GM18508 (cell line): Measurements from ENCODE around the gene MBNL2.

Experiments
- ATAC-seq: cut with Tn5 transposase; IDR thresholded peaks from one replicate; pipeline ENCODE4 v1.9.1; 2021; ENCODE audit warnings: moderate number of reproducible peaks; ENCODE audit not compliant: insufficient read depth, unreplicated experiment

The MBNL2 gene

DNA sequence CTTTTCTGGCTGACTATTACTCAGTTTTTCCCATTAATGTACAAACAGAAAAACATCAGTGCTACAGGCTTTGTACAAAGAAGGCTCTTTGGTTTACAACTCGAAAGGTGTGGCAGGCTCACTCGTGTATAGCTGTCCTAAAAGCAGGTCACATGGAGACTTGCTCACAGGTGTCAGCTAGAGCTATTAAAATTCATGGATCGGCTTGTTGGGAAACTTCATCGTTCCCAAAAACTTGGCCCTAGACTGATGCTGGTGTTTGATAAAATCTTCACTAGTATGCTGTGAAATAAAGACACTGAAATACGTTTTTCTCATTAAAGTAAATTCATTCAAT lies 64.9 kb downstream of the MBNL2 start:
- ATAC-seq = no peak

DNA sequence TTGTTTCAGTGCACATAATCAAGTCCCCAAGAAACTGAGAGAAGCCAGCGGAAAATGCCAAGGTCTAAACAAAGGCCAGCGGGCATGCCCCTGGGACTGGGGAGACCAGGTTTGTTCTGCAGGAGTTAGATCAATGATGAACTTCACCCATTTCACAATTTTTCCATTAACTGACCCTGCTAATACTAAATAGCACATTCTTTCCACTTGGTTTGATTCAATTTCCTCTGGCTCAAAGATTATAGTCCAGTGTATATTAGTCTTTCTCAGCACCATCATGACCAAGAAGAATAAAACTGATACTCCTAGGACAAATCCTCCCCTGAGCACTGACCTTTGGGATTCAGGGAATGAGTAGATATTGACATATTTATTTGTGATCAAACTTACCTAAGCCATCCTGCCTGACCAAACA lies 66.4 kb downstream of the MBNL2 start:
- no peak for ATAC-seq

DNA sequence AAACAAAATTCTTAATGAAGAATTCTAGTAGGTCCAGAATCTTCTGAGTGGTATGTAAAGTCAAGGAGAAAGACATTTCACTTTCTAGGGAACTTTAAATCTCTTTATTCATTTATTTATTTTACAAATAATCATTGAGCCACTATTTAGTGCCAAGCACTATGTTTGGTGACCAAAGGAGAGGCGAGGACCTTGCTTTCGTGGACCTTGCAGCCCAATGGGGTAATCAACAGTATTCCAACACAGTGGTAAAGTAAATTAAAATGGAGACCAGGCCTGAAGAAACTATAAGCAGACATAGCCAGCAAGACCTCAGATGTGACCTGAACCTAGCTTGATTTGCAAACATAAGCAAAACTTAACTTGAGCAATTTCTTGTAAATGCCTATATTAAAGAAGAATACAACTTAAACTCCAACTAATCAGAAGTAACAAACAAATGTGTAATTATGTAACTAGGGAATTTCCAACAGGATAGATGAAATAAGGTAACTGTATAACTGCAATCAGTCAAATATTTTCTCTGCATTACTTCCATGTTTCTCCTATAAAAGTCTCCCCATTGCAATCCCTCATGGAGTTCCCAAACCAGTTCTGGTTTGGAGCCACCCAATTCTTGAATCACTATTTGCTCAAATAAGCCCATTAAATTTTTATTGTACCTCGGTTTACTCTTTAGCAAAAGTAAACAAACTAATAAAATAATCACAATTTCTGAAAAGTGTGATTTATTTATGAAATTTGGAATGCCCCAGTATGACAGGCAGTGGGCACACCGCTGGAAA lies 67.6 kb downstream of the MBNL2 start:
- no peak for ATAC-seq

DNA sequence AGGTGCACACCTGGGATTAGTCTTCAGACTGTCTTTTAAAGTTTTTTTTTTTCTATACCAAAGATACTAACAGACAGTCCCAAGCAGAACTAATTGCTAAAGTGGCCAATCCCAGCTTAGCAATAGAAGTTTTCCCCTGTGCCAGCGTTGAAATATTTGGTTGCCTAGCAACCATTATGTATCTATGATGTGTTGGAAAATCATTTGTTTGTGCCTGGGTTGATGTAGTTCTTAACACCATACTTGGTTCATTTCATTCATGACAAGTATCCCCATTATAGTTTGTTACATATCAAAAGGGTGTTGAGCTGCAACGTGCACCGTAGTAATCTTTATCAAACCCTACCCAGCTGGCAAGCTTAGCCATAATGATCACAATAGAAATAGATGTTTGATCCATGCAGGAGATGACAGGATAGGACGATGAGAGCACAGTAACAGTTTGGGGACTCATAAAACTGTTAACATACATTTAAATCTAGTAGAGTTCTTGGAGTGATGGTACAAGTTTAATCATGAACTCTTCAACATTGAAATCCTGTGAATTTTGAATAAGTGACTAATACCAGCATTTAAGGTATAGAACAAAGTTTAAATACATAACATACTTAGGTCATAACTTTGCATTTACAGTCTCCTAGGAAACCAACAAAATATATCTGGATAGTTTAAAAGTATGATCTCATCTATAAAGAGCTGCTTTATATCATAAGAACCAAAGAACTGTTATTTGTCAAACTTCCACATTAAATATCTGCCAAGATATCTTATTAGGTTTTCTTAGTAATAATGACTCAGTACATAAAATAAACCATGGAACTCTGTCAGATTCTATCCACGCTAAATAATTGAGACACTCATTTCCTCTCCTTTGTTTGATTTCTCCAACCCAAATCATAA lies 73.4 kb downstream of the MBNL2 start:
- no peak for ATAC-seq

DNA sequence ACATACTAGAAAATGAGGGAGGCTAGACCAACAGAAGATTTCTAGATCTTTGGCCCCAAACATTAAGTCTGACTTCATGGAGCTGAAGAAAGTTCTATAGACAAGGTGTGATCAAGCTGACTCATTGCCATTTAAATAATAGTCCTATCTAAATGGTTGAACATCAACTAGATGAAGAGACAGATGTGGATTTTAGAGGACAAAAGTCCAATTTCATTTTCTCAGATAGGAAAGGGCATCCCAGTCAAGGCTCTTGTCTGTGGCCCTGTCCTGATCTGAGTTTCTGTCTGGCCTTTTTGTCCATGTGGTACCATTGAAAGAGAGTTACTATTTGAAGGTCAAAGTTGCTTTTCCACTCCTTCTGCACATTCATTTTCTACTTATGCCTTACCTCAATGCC lies 74.6 kb downstream of the MBNL2 start:
- ATAC-seq = no peak

DNA sequence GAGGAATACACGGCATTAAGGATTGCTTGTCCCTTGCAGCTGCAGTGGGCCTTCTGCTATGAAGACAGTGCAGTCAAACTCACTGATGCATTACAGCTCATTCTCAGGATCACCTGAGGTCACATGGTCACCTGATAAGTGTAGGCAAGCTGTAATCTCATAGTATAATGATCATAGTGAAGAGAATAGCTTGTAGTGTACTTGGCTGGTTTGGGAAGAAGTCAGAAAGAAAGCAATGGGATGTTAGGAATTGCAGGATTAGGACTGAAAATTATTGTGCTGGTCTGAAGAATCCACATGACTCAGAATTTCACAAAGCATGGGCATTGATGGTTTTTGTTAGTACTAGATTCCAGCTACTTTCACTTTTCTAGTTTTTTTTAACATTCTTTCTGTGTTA lies 76.7 kb downstream of the MBNL2 start:
- no peak for ATAC-seq

DNA sequence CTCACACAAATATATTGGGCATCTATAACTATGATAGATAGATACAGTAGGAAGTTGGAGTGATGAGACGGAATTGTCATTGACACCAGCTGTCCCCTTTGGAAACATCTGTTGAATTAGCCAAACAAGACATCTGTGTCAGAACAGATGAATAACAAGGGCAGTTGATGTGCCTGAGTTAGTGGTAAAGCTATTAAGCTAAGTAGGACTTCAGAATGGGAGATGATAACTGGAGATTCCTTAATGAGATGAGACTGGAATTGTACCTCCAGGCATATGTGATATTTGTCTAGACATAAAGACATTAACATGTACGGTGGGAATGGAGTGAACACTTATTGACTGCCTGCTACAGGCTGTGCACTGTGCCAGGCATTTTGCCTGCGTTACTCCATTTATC lies 78.7 kb downstream of the MBNL2 start:
- no peak for ATAC-seq

DNA sequence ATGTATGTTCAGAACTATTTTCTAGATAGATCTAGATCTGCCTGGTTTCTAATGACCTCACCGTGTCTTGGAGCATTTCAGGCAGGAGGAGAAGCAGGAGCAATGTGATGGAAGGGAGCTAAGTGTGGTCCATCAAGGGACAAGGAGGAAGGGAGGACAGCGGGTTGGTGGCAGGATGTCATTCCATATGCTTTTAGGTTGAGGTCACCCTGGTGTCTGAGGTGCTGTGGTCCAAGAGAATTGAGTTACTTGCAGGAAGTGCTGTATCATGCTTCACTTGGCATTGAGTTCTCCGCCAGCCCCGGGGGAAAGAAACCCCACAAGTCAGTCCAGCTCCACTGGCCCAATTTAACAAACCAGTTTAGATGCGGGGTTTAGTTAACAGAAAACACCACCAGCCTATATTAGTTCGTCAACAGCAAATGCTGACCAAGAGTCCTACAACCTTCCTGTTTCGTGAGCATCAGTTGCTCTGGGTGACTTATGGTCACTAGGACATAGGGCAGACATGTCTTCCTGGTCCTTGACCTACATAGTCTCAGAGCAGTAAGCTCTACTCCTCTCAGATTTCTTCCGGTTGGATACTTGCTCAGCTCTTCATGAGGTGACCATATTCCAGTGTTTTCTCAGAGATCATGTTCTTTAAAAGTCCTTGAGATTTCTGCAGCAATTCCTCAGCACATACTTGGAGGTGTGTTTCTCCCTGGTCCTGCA lies 79.4 kb downstream of the MBNL2 start:
- no peak for ATAC-seq

DNA sequence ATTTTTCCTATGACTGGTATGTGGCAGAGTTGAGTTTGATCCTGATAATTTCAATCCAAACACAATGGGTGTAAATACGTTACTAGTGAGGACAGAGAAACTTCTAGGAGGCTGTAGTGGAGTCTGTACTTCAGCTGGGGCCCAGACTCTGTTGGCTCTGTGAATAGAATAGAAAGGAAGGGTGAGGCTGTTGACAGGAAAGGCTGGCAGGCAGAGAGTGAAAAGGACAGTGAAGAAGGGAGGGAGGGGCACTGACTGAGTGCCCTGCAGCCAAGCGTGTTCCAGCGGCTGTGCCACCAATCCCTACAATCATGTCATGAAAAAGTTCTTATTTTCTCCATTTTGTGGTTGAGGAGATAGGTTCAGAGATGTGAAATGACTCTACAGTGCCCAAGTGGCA lies 80.5 kb downstream of the MBNL2 start:
- ATAC-seq = no peak

DNA sequence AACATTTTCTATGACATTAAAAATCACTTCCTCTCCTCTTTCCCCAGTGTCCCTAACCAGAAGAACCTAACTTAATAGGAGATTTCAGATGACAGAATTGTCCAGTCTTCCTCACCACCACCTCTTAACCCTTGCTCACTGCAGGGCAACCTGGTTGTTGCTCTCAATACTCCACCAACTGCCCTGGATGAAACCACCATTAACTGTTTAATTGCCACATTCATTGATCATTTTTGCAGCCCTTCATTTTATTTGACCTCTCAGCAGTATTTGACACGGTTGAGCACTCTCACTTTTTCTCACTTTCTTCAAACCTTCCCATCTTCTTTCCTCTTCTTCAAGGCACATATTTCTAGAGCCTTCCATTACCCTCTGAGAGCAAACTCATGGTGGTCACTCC lies 84.0 kb downstream of the MBNL2 start:
- no peak for ATAC-seq

DNA sequence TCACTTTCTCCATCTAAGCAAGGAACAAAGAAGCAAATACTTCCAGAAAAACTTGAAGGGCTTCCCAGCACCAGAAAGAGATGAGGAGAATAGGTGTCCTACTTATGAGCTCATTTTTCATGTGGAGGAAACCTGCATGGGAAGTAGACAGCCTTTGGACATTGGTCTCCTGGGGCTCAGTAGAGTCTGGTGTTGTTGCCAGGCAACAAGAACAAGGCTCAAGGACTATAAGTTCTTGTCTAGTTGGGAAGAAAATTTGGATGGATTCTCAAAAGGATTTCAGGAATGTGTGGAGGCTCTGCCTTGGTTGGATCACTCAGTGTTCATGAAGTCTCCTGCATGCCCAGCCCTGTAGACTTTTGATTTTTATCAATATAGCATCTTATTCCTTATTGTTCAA lies 84.5 kb downstream of the MBNL2 start:
- ATAC-seq = no peak

DNA sequence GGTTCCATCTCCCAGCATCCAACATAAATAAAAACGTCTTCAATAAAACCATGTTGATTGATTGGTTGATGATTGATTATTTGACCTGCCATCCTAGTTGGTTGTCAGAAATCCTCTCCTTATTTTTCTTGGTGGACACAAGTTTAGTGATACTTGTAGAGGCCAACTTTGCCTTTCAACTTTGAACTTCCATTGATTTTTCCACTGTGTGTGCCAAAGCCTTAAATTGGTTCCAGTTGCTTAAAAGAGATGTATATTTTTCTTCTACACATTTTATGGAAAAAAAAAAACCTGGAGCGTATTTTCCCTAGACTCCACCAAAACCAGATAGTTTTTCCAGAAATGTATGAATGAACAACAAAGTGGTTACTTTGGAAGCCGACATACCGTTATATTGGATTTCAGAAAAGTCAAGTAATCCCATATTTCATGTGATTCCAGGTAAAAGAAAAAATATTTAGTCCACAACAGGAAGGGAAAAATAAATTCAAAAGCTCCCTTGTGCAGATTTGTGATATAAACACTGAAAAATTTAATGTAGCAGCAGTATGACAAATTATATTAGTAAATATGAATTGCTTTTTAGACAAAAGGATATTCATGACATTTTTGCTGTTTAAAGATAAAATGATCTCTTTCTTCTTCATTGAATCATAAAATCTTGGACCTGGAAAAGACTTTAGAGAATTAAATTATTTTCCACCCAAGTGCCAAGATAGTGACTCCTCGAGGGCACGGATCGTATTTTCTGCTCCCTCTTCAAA lies 85.2 kb downstream of the MBNL2 start:
- ATAC-seq = no peak

DNA sequence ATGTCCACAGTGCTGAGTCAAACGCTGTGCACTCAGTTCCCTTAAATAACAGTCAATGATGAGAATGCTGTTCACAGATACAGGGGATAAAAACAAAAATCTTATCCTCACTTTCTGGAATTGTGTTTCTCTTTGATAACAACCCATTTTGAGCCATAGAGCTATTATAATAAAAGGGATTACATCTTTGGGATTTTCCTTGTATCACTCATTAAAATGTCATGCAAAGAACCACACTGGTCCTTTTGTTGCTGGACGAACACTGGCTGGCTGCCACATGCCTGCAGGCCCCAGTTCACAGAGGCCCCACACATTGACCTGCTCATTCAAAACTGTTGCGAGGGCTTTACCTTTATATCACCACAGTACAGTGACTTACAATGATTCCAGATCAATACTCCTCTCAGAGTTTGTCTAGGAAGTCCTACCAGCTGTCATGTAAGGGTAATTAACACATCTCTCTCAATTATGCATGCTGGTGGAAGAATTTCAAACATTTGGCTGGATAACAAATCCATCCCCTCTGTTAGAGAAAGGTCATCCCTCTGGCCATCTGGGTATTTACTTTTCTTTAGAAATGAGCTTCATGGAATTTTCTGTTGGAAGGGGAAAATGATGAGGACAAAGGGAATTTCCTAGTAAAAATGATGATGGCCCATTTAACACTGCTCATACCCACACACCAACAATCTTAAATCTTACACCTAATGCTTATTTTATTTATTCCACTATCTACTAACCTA lies 85.9 kb downstream of the MBNL2 start:
- no peak for ATAC-seq

DNA sequence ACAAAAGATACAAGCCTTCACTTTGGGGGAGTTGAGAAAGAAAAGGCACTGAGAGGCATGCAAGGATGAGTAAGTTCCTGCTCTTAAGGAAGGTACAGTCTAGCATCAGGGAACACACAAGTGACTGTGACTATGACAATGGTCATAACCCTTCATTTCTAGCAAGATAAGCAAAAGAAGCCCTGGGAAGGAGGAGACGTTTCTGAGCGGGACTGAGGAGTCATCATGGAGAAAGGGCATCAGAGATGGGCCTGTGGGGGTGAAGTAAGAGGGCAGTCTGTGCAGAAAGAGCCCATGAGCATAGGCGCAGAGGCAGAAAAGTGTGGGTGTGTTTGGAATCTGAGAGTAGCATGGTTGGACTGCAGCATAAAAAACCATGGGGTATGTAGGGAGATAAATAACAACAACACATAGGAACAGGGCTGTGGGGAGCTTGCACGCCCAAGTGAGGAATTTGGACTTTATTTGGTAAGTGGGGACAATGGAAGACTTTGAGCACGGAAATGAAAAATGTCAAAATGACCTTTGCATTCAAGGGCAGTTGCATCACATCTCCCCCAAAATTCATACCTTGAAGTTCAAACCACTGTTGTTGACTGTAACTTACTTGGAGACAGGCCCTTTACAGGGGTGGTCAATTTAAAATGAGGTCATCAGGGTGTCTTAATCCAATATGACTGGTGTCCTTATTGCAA lies 86.7 kb downstream of the MBNL2 start:
- no peak for ATAC-seq

DNA sequence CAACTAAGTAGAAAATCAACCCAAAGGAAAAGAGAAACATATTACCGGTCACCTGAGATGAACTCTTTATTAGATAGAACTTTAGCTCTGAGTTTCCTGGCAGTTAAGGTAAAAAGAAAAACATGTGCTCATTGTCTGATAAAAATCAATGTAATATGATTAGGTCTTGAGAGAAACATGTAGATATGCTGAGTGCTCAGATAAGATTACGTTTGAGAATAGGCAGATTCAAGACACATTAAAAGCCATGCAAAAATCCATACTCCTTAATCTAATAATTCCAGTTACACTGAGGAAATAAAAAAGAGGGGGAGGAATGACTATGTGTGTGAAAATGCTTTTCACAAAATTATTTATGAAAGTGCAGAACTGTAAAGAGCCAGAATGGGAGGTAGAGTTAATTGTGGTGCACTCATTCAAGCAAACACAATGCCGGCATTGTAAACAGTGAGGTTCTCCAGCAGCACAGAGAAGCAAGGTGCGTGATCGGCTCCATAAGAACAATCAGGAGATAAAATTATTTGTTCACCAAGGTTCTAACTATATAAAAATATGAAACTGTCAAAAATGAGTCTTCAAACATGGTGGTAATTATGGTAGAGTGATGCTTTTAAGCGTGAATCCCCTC lies 88.8 kb downstream of the MBNL2 start:
- no peak for ATAC-seq

DNA sequence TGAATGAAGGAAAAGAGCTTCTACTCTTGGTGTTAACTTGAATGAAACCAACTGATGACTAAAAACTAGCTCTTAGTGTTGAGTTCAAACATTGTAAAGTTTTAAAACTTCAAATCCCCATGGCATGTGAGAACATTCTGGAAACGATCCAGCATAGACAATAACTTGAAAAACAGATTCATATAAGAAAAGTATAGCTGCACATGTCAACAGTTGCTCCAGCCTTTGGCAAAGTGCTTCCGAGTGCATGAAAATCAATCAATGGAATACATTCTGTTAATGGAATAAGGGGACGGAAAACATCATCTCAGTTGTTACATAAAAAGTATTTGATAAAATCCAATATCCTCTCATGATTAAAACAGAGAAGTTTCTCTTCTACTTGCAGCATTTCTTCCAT lies 89.8 kb downstream of the MBNL2 start:
- ATAC-seq = no peak

DNA sequence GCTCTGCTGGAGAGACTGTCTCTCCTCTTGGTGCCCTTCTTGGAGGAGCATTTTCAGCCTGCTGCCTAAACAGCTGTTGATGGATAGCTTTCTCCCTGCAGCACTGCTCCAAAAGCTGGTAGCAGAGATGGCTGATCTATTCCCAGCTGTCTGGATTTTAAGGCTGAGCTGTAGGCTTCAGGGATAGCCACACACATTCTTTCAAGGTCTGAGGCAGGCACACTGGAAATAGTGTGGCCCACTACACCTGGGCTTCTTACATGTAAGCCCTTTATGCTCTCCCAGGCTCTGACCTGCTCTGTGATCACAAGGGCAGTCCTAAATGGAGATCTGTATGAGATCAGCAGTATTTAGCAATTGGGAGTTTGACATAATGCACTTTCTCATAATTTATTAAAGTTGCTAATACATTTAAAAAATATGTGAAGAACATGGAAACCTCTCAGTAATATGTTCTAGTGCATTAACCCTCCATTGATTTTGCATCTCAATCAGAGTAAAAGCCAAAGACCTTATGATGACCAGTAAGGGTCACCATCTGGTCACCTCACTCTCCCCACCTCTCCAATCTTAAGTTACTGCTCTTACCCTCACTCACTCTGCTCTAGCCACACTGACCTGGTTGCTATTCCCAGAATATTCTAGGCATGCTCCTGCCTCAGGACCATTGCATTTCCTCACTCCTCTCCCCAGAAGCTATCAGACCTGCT lies 91.6 kb downstream of the MBNL2 start:
- no peak for ATAC-seq

DNA sequence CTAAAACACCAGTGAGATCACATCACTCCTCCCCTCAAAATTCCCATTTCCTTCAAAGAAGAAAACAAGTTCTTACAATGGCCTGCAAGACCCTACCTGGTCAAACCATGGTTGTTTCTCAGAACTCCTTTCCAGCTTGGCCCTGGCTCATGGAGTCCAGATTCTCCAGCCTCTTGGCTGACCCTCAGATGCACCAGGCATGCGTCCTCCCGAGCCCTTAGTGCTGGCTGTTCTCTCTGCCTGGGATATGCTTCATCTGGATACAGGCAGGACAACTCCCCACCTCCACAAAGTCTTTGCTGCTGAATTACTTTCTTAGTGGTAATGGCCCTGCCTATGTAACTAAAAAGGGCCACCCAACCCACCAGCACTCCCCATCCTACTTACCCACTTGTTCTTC lies 94.3 kb downstream of the MBNL2 start:
- no peak for ATAC-seq
